HepG2 (cell line): Measurements from ENCODE around the gene ANKRD13D. TPM values are rescaled to one million over a fixed set of nuclear protein-coding genes. Genes with fewer than 3 reads are reported as not detected.
A peak's percentile ranks its signal among the peaks of the same experiment; 100 is the strongest.

ENCODE experiments used
- ETV5 ChIP-seq: IDR thresholded peaks from 2 replicates; pipeline ENCODE4 v1.6.1; 2018; ENCODE audit warnings: missing biosample characterization, missing genetic modification reagents, inconsistent platforms, borderline replicate concordance
- MED1 ChIP-seq: sonication (generic); formaldehyde crosslinking; IDR thresholded peaks from 2 replicates; pipeline ENCODE4 v1.4.0; 2020; ENCODE audit warnings: missing genetic modification reagents
- RARG ChIP-seq: sonication (generic); formaldehyde crosslinking; IDR thresholded peaks from 2 replicates; pipeline ENCODE4 v1.4.0; 2020; ENCODE audit warnings: low read depth, mild to moderate bottlenecking, missing genetic modification reagents
- TFE3 ChIP-seq: IDR thresholded peaks from 2 replicates; pipeline ENCODE4 v1.6.1; 2016
- ZNF143 ChIP-seq: sonication (generic); formaldehyde crosslinking; IDR thresholded peaks from 2 replicates; pipeline ENCODE4 v1.4.0; 2020; ENCODE audit warnings: missing genetic modification reagents
- ZNF30 ChIP-seq: sonication (generic); formaldehyde crosslinking; IDR thresholded peaks from 2 replicates; pipeline ENCODE4 v1.5.0; 2020; ENCODE audit warnings: mild to moderate bottlenecking, missing genetic modification reagents
- ZNF431 ChIP-seq: sonication (generic); formaldehyde crosslinking; IDR thresholded peaks from 2 replicates; pipeline ENCODE4 v1.9.0; 2022; ENCODE audit warnings: missing genetic modification reagents, low read depth, mild to moderate bottlenecking, borderline replicate concordance
- ZNF446 ChIP-seq: sonication (generic); formaldehyde crosslinking; IDR thresholded peaks from 2 replicates; pipeline ENCODE4 v1.5.0; 2020; ENCODE audit warnings: mild to moderate bottlenecking, missing genetic modification reagents
- ZNF468 ChIP-seq: sonication (generic); formaldehyde crosslinking; IDR thresholded peaks from 2 replicates; pipeline ENCODE4 v1.8.0; 2022; ENCODE audit warnings: mild to moderate bottlenecking, moderate library complexity, missing genetic modification reagents
- ZNF558 ChIP-seq: sonication (generic); formaldehyde crosslinking; IDR thresholded peaks from 2 replicates; pipeline ENCODE4 v1.9.0; 2022; ENCODE audit warnings: mild to moderate bottlenecking, missing genetic modification reagents, borderline replicate concordance
- ZNF597 ChIP-seq: sonication (generic); formaldehyde crosslinking; IDR thresholded peaks from 2 replicates; pipeline ENCODE4 v1.5.0; 2020; ENCODE audit warnings: missing genetic modification reagents
- ZZZ3 ChIP-seq: sonication (generic); formaldehyde crosslinking; IDR thresholded peaks from 2 replicates; pipeline ENCODE4 v1.4.0; 2020; ENCODE audit warnings: missing genetic modification reagents, mild to moderate bottlenecking, borderline replicate concordance
- polyA plus RNA-seq, 8 experiments: library from polyadenylated mRNA; depleted of rRNA in 3 of 8; stranded (reverse) in 7 of 8; unstranded in 1 of 8; fragments of >200 nt; fragmentation: Illumina TruSeq in 4 of 8; extraction: Trizol in 4 of 8; gene quantifications; 2 replicates each; pipeline versions ENCODE4 v1.2.1 to v1.2.3, GENCODE V29; 2011 to 2016; ENCODE audit warnings: low read depth in 4 of 8, missing spikeins in 1 of 8, mixed read lengths in 1 of 8; ENCODE audit not compliant: insufficient read depth in 1 of 8
- total RNA-seq, 5 experiments: library from RNA; depleted of rRNA; stranded (reverse); fragments of >200 nt; fragmentation: Illumina TruSeq; extraction: Trizol; gene quantifications; 2 replicates each; pipeline ENCODE4 v1.2.3, GENCODE V29; 2016; ENCODE audit warnings: low read depth in 1 of 5
- TF ChIP-seq, protein P1 (sequence below): sonication (generic); formaldehyde crosslinking; IDR thresholded peaks from 2 replicates; pipeline ENCODE4 v1.5.0; 2020; ENCODE audit warnings: mild to moderate bottlenecking, missing genetic modification reagents, borderline replicate concordance
- TF ChIP-seq, protein P2 (sequence below): sonication (generic); formaldehyde crosslinking; IDR thresholded peaks from 2 replicates; pipeline ENCODE4 v1.4.0; 2020; ENCODE audit warnings: missing genetic modification reagents, mild to moderate bottlenecking, borderline replicate concordance

ANKRD13D gene
- total and polyA plus RNA-seq, 2 of the 13 experiments (the other 11 are each of a cell fraction or from before 2014, with no cell fraction given): 18.6 to 27.3 TPM

DNA sequence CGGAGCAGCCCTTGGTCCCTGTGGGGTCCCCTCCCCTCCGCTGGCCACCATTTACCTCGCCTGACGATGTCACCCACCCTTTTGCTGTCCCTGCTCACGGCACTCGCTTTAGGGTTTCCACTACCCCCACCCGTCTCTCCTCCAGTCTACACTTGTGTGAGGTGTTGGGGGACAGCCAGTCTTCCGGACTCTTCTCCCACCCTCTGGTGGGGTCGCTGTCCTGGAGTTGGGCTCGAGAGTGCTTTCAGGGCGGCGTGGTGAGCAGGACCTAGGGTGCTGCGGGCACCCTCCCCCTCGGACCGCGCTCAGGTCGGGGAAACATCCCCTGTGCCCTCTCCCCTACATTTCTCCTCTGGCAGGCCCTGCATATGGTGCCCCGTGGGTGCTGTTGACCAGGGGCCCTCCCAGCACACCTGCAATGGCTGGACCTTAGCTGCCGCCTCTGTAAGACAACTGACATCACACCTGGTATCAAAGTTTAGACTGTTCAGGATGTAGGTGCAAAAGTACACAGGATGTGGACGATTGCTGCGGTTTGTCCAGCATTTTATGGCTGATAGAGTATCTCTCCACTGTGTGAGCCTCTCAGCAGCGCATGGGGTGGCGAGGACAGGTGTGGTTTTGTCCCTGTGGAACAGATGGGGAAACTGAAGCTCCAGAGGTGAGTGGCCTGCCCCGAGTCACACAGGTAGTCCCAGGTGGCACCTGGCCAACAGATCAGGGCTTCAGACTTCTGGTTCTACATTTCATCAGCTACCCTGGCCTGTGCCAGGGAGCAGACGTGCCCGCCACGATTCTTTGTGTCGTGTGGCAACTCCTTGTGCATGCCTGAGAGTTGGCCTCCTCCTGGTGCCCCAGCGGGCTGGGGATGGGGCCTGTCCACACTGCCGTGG, 21.7 kb upstream of the ANKRD13D start (continued):
- TF ChIP-seq ZNF431 (CRISPR knock-in tag): no peak
- no peak for TF ChIP-seq ZNF558 (CRISPR knock-in tag)
- TF ChIP-seq, protein P1, sequence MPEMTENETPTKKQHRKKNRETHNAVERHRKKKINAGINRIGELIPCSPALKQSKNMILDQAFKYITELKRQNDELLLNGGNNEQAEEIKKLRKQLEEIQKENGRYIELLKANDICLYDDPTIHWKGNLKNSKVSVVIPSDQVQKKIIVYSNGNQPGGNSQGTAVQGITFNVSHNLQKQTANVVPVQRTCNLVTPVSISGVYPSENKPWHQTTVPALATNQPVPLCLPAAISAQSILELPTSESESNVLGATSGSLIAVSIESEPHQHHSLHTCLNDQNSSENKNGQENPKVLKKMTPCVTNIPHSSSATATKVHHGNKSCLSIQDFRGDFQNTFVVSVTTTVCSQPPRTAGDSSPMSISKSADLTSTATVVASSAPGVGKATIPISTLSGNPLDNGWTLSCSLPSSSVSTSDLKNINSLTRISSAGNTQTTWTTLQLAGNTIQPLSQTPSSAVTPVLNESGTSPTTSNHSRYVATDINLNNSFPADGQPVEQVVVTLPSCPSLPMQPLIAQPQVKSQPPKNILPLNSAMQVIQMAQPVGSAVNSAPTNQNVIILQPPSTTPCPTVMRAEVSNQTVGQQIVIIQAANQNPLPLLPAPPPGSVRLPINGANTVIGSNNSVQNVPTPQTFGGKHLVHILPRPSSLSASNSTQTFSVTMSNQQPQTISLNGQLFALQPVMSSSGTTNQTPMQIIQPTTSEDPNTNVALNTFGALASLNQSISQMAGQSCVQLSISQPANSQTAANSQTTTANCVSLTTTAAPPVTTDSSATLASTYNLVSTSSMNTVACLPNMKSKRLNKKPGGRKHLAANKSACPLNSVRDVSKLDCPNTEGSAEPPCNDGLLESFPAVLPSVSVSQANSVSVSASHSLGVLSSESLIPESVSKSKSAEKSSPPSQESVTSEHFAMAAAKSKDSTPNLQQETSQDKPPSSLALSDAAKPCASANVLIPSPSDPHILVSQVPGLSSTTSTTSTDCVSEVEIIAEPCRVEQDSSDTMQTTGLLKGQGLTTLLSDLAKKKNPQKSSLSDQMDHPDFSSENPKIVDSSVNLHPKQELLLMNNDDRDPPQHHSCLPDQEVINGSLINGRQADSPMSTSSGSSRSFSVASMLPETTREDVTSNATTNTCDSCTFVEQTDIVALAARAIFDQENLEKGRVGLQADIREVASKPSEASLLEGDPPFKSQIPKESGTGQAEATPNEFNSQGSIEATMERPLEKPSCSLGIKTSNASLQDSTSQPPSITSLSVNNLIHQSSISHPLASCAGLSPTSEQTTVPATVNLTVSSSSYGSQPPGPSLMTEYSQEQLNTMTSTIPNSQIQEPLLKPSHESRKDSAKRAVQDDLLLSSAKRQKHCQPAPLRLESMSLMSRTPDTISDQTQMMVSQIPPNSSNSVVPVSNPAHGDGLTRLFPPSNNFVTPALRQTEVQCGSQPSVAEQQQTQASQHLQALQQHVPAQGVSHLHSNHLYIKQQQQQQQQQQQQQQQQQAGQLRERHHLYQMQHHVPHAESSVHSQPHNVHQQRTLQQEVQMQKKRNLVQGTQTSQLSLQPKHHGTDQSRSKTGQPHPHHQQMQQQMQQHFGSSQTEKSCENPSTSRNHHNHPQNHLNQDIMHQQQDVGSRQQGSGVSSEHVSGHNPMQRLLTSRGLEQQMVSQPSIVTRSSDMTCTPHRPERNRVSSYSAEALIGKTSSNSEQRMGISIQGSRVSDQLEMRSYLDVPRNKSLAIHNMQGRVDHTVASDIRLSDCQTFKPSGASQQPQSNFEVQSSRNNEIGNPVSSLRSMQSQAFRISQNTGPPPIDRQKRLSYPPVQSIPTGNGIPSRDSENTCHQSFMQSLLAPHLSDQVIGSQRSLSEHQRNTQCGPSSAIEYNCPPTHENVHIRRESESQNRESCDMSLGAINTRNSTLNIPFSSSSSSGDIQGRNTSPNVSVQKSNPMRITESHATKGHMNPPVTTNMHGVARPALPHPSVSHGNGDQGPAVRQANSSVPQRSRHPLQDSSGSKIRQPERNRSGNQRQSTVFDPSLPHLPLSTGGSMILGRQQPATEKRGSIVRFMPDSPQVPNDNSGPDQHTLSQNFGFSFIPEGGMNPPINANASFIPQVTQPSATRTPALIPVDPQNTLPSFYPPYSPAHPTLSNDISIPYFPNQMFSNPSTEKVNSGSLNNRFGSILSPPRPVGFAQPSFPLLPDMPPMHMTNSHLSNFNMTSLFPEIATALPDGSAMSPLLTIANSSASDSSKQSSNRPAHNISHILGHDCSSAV (CRISPR knock-in tag): no peak
- TF ChIP-seq MED1: peak; percentile 75; the same call in 1 of the 2 replicates
- no peak for TF ChIP-seq ZNF597 (CRISPR knock-in tag)
- TF ChIP-seq ZNF143 (CRISPR knock-in tag): peak; percentile 33; the same call in 1 of the 2 replicates
- TF ChIP-seq RARG (CRISPR knock-in tag): no peak
- TF ChIP-seq ZZZ3 (CRISPR knock-in tag): no peak
- TF ChIP-seq TFE3: no peak
- TF ChIP-seq, protein P2, sequence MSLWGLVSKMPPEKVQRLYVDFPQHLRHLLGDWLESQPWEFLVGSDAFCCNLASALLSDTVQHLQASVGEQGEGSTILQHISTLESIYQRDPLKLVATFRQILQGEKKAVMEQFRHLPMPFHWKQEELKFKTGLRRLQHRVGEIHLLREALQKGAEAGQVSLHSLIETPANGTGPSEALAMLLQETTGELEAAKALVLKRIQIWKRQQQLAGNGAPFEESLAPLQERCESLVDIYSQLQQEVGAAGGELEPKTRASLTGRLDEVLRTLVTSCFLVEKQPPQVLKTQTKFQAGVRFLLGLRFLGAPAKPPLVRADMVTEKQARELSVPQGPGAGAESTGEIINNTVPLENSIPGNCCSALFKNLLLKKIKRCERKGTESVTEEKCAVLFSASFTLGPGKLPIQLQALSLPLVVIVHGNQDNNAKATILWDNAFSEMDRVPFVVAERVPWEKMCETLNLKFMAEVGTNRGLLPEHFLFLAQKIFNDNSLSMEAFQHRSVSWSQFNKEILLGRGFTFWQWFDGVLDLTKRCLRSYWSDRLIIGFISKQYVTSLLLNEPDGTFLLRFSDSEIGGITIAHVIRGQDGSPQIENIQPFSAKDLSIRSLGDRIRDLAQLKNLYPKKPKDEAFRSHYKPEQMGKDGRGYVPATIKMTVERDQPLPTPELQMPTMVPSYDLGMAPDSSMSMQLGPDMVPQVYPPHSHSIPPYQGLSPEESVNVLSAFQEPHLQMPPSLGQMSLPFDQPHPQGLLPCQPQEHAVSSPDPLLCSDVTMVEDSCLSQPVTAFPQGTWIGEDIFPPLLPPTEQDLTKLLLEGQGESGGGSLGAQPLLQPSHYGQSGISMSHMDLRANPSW (CRISPR knock-in tag): no peak
- TF ChIP-seq ZNF30 (CRISPR knock-in tag): 0 out of 2 replicates have a peak, but pooled peaks have one; percentile 51
- TF ChIP-seq ZNF446: 0 out of 2 replicates have a peak, but pooled peaks have one; percentile 35
- TF ChIP-seq ZNF468 (CRISPR knock-in tag): no peak
- TF ChIP-seq ETV5 (CRISPR knock-in tag): peak; percentile 94
